ENCODE data around the gene ARHGEF19.

Gene ARHGEF19

GRCh38 chr1:16191309-16191708, 21.1 kb downstream of the ARHGEF19 start:
- H3K4me1 ChIP-seq (ENCODE audit: control insufficient read depth, insufficient read depth, low read length, unreplicated experiment): peaks cover 16% of the 10 kb centered on the region
- H3K36me3 ChIP-seq (ENCODE audit: insufficient read depth, low read length): no peaks in the 10 kb centered on the region
- H2AFZ ChIP-seq (ENCODE audit: low read length, unreplicated experiment): no peak overlapping the region
- no peaks in the 10 kb centered on the region for H3K27me3 ChIP-seq (ENCODE audit: insufficient read depth, low read length)
- H3K79me2 ChIP-seq (ENCODE audit: control insufficient read depth, insufficient read depth, low read length, unreplicated experiment): no peaks in the 10 kb centered on the region
- no peak overlapping the region for H3K27ac ChIP-seq (ENCODE audit: low read depth, low read length)
- no peak overlapping the region for H3K4me3 ChIP-seq (ENCODE audit: low read depth, low read length)

DNA sequence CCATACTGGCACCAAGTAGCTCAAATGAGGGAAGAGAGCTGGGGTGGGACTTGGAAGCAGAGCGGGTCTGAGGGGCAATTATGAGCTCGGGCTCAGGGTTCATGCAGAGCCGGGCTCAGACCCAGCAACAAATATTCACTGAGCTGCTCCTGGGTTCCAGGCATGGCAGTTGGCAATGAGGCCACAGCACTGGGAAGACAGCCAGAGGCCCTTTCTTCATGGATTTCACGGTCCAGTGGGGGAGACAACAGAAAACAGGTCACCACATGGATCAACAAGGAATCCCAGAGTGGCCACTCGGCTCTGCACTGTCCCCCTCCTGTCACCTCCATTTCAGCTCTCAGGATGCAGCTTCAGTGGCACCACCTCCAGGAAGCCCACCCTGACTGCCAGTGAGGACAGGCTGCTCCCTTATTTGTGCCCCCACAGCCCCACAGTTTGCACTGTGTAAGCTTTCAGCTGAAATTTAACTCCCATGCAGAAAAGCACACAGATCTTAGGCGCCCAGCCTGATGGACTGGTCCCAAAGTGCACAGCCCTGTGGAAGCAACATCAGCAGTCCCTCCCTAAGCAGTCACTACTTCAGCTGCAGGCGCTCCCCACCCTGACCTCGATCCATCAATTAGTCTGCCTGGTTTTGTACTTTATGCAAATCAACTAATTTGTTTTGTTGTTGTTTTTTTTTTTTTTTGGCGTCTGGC, 22.4 kb downstream of the ARHGEF19 start:
- Histone ChIP-seq H3K27me3 (ENCODE audit: insufficient read depth, low read length) (no peaks in the 10 kb centered on the region), H2AFZ (ENCODE audit: low read length, unreplicated experiment) (no peak overlapping the region), H3K36me3 (ENCODE audit: insufficient read depth, low read length) (no peaks in the 10 kb centered on the region), H3K4me3 (ENCODE audit: low read depth, low read length) (no peak overlapping the region), H3K4me1 (ENCODE audit: control insufficient read depth, insufficient read depth, low read length, unreplicated experiment) (peaks cover 16% of the 10 kb centered on the region), H3K79me2 (ENCODE audit: control insufficient read depth, insufficient read depth, low read length, unreplicated experiment) (no peaks in the 10 kb centered on the region), H3K27ac (ENCODE audit: low read depth, low read length) (no peak overlapping the region)

DNA sequence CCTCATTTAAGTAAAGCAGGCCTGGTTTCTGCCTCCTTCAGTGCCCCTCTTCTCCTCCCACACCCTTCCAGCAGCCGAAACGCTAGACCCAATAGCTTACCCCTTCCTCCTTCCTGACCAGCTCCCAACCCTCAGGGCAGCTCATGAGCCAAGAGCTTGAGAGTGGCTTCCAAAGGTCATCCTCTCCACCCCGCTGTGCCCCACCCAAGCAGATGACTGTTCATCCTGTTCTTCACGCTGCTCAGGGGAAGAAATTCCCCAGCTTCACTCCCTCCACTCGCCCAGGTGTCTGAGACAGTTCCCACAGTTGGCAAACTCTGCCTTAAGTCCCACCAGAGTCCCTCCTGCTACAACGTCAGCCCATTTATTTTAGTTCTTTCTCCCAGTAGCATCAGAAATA, 23.4 kb downstream of the ARHGEF19 start:
- H3K36me3 ChIP-seq (ENCODE audit: insufficient read depth, low read length): no peaks in the 10 kb centered on the region
- no peak overlapping the region for H2AFZ ChIP-seq (ENCODE audit: low read length, unreplicated experiment)
- no peaks in the 10 kb centered on the region for H3K79me2 ChIP-seq (ENCODE audit: control insufficient read depth, insufficient read depth, low read length, unreplicated experiment)
- no peak overlapping the region for H3K27ac ChIP-seq (ENCODE audit: low read depth, low read length)
- no peaks in the 10 kb centered on the region for H3K27me3 ChIP-seq (ENCODE audit: insufficient read depth, low read length)
- H3K4me3 ChIP-seq (ENCODE audit: low read depth, low read length): no peak overlapping the region
- peaks cover 16% of the 10 kb centered on the region for H3K4me1 ChIP-seq (ENCODE audit: control insufficient read depth, insufficient read depth, low read length, unreplicated experiment)

DNA sequence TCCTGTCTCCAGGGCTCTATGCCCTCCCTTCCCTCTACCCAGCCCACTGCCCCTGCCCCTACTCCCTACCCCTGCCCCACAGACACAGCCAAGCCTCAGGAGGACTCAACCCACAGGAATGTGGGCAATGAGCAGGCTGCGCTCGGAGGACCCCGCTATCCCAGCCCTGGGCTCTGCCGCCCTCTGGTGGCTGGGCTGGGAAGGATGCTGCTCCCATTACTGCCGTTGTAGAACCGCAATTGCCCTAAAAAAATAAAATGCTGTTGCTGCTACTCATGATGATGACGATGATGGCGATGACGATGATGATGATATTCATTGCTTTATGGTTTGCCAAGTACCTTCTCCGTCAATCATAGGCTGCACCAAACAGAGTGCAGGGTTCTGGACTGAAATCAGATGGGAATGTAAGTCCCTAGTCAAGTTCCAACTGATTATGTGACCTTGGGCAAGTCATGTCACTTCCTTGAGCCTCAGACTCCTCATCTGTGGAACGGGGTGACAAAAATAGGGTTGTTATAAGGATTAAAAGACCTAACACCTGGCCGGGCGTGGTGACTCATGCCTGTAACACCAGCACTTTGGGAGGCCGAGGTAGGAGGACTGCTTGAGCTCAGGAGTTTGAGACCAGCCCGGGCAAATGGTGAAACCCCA, 24.6 kb downstream of the ARHGEF19 start:
- H3K4me3 ChIP-seq (ENCODE audit: low read depth, low read length): no peak overlapping the region
- H3K36me3 ChIP-seq (ENCODE audit: insufficient read depth, low read length): no peaks in the 10 kb centered on the region
- no peaks in the 10 kb centered on the region for H3K79me2 ChIP-seq (ENCODE audit: control insufficient read depth, insufficient read depth, low read length, unreplicated experiment)
- H2AFZ ChIP-seq (ENCODE audit: low read length, unreplicated experiment): no peak overlapping the region
- no peak overlapping the region for H3K27ac ChIP-seq (ENCODE audit: low read depth, low read length)
- no peaks in the 10 kb centered on the region for H3K27me3 ChIP-seq (ENCODE audit: insufficient read depth, low read length)
- H3K4me1 ChIP-seq (ENCODE audit: control insufficient read depth, insufficient read depth, low read length, unreplicated experiment): peaks cover 21% of the 10 kb centered on the region

- peaks cover 32% of the 10 kb centered on the region for H3K4me1 ChIP-seq (ENCODE audit: control insufficient read depth, insufficient read depth, low read length, unreplicated experiment)
Measured at GRCh38 chr1:16186655-16187235, 25.7 kb downstream of the ARHGEF19 start.

DNA sequence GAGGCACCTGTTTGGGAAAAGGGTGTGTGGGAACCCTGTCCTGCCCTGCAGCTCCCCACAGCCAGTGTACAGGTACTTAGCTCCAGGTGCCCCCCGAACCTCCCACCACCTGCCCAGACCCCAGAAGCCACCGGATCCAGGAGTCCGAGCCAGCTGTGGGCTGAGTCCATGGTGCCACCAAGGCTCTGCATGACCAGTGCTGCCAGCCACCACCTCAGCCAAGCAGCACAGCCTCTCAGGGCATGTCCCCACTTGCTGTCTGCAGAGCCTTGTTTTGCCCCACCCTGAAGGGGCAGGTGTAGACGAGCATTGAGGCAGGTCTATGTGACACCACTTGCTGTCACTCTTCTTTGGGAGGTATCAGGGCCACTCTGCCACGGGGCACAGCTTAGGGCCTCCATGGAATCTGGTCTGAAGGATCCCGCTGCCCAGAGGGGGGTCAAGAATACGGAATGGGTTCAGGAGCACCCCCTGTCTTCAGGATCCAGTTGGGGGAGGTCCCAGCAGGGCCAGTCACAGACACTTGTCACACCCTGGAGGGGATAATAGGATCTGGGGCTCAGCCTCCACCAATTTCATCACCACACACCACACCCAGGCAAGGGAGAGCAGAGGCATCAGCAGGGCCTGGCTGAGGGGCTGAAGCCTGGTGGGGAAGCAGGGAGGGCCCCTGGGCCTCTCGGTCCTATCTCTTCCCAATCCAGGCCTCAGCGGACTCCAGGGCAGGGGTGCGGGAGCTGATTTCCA, 27.7 kb downstream of the ARHGEF19 start:
- no peak overlapping the region for H2AFZ ChIP-seq (ENCODE audit: low read length, unreplicated experiment)
- no peak overlapping the region for H3K27ac ChIP-seq (ENCODE audit: low read depth, low read length)
- H3K4me1 ChIP-seq (ENCODE audit: control insufficient read depth, insufficient read depth, low read length, unreplicated experiment): peaks cover 47% of the 10 kb centered on the region
- no peaks in the 10 kb centered on the region for H3K36me3 ChIP-seq (ENCODE audit: insufficient read depth, low read length)
- H3K27me3 ChIP-seq (ENCODE audit: insufficient read depth, low read length): no peaks in the 10 kb centered on the region
- H3K4me3 ChIP-seq (ENCODE audit: low read depth, low read length): no peak overlapping the region
- no peaks in the 10 kb centered on the region for H3K79me2 ChIP-seq (ENCODE audit: control insufficient read depth, insufficient read depth, low read length, unreplicated experiment)

More at GRCh38 chr1:16186655-16187235, 25.7 kb downstream of the ARHGEF19 start:
- no peak overlapping the region for H3K27ac ChIP-seq (ENCODE audit: low read depth, low read length)
- no peaks in the 10 kb centered on the region for H3K27me3 ChIP-seq (ENCODE audit: insufficient read depth, low read length)
- no peaks in the 10 kb centered on the region for H3K36me3 ChIP-seq (ENCODE audit: insufficient read depth, low read length)
- no peaks in the 10 kb centered on the region for H3K79me2 ChIP-seq (ENCODE audit: control insufficient read depth, insufficient read depth, low read length, unreplicated experiment)
- no peak overlapping the region for H3K4me3 ChIP-seq (ENCODE audit: low read depth, low read length)
- H2AFZ ChIP-seq (ENCODE audit: low read length, unreplicated experiment): no peak overlapping the region

GRCh38 chr1:16183765-16184556, 28.5 kb downstream of the ARHGEF19 start:
- H3K79me2 ChIP-seq (ENCODE audit: control insufficient read depth, insufficient read depth, low read length, unreplicated experiment): no peaks in the 10 kb centered on the region
- H3K27ac ChIP-seq (ENCODE audit: low read depth, low read length): peak overlapping the region; percentile 17; the same call in 1 of the 2 replicates
- peaks cover 47% of the 10 kb centered on the region for H3K4me1 ChIP-seq (ENCODE audit: control insufficient read depth, insufficient read depth, low read length, unreplicated experiment)
- H3K36me3 ChIP-seq (ENCODE audit: insufficient read depth, low read length): no peaks in the 10 kb centered on the region
- H3K27me3 ChIP-seq (ENCODE audit: insufficient read depth, low read length): no peaks in the 10 kb centered on the region
- H2AFZ ChIP-seq (ENCODE audit: low read length, unreplicated experiment): no peak overlapping the region
- no peak overlapping the region for H3K4me3 ChIP-seq (ENCODE audit: low read depth, low read length)

- Histone ChIP-seq H3K36me3 (ENCODE audit: insufficient read depth, low read length) (no peaks in the 10 kb centered on the region), H3K27me3 (ENCODE audit: insufficient read depth, low read length) (no peaks in the 10 kb centered on the region), H3K27ac (ENCODE audit: low read depth, low read length) (peak overlapping the region; percentile 90), H2AFZ (ENCODE audit: low read length, unreplicated experiment) (no peak overlapping the region), H3K4me1 (ENCODE audit: control insufficient read depth, insufficient read depth, low read length, unreplicated experiment) (peaks cover 46% of the 10 kb centered on the region), H3K4me3 (ENCODE audit: low read depth, low read length) (no peak overlapping the region), H3K79me2 (ENCODE audit: control insufficient read depth, insufficient read depth, low read length, unreplicated experiment) (no peaks in the 10 kb centered on the region)
Measured at GRCh38 chr1:16183179-16183578, 29.3 kb downstream of the ARHGEF19 start.

- no peak overlapping the region for H3K4me3 ChIP-seq (ENCODE audit: low read depth, low read length)
- H3K27ac ChIP-seq (ENCODE audit: low read depth, low read length): peak overlapping the region; percentile 90
- H3K4me1 ChIP-seq (ENCODE audit: control insufficient read depth, insufficient read depth, low read length, unreplicated experiment): peaks cover 42% of the 10 kb centered on the region
- no peaks in the 10 kb centered on the region for H3K79me2 ChIP-seq (ENCODE audit: control insufficient read depth, insufficient read depth, low read length, unreplicated experiment)
- no peaks in the 10 kb centered on the region for H3K36me3 ChIP-seq (ENCODE audit: insufficient read depth, low read length)
- no peaks in the 10 kb centered on the region for H3K27me3 ChIP-seq (ENCODE audit: insufficient read depth, low read length)
- peak overlapping the region; percentile 81 for H2AFZ ChIP-seq (ENCODE audit: low read length, unreplicated experiment)
Measured at GRCh38 chr1:16181887-16182719, 30.3 kb downstream of the ARHGEF19 start.

Measured in ACC112 (cell line).